Neuronal stem cell (in vitro differentiated cells): Measurements from ENCODE around the gene NR2F1.

Experiments used
- DNase-seq: peaks from one replicate; pipeline ENCODE4 v3.0.0-alpha.2; 2013; ENCODE audit warnings: low spot score
- H2AFZ ChIP-seq: one replicate; pipeline ENCODE4 v1.6.1; 2013; ENCODE audit warnings: mild to moderate bottlenecking, low read length, inconsistent platforms
- H2AK5ac ChIP-seq: 2 replicates; pipeline ENCODE4 v1.6.1; 2013; ENCODE audit warnings: low read depth, mild to moderate bottlenecking, inconsistent platforms, low read length, moderate library complexity, mixed read lengths
- H2BK120ac ChIP-seq: 2 replicates; pipeline ENCODE4 v1.6.1; 2013; ENCODE audit warnings: low read depth, mild to moderate bottlenecking, inconsistent platforms, low read length, moderate library complexity, mixed read lengths
- H2BK12ac ChIP-seq: one replicate; pipeline ENCODE4 v1.6.1; 2013; ENCODE audit warnings: low read length, inconsistent platforms
- H2BK15ac ChIP-seq: 2 replicates; pipeline ENCODE4 v1.6.1; 2013; ENCODE audit warnings: mild to moderate bottlenecking, low read length, inconsistent platforms, mixed read lengths
- H2BK5ac ChIP-seq: one replicate; pipeline ENCODE4 v1.6.1; 2013; ENCODE audit warnings: inconsistent platforms, mild to moderate bottlenecking, low read length, moderate library complexity
- H3K14ac ChIP-seq: one replicate; pipeline ENCODE4 v1.6.1; 2013; ENCODE audit warnings: low read length, inconsistent platforms
- H3K18ac ChIP-seq: 2 replicates; pipeline ENCODE4 v1.6.1; 2013; ENCODE audit warnings: low read length, inconsistent platforms
- H3K23ac ChIP-seq: 2 replicates; pipeline ENCODE4 v1.6.1; 2013; ENCODE audit warnings: low read depth, mild to moderate bottlenecking, mixed read lengths, low read length, inconsistent platforms; ENCODE audit not compliant: poor library complexity
- H3K27ac ChIP-seq: replicated peaks from 3 replicates; pipeline ENCODE4 v1.5.1; 2013; ENCODE audit warnings: low read length, inconsistent platforms
- H3K27me3 ChIP-seq, 3 experiments: 2 replicates each; pipeline ENCODE4 v1.6.1; 2013; ENCODE audit warnings: low read length in 3 of 3, mild to moderate bottlenecking in 2 of 3, inconsistent platforms in 1 of 3, low read depth in 1 of 3, mixed read lengths in 1 of 3, moderate library complexity in 1 of 3; ENCODE audit not compliant: control insufficient read depth in 3 of 3, insufficient read depth in 3 of 3
- H3K36me3 ChIP-seq, 2 donors: replicated peaks in 1 of 2; 2 replicates each; pipeline ENCODE4 v1.6.1; 2013; ENCODE audit warnings: low read length in 2 of 2; ENCODE audit not compliant: control insufficient read depth in 2 of 2, insufficient read depth in 2 of 2
- H3K4ac ChIP-seq: 2 replicates; pipeline ENCODE4 v1.6.1; 2013; ENCODE audit warnings: inconsistent platforms, mild to moderate bottlenecking, low read length, moderate library complexity
- H3K4me1 ChIP-seq, 2 donors: 1 replicate in 1 of 2; 2 replicates in 1 of 2; pipeline ENCODE4 v1.6.1; 2013; ENCODE audit warnings: low read length in 2 of 2, low read depth in 1 of 2; ENCODE audit not compliant: control insufficient read depth in 2 of 2, insufficient read depth in 1 of 2
- H3K4me2 ChIP-seq: one replicate; pipeline ENCODE4 v1.6.1; 2013; ENCODE audit warnings: mild to moderate bottlenecking, low read length, inconsistent platforms; ENCODE audit not compliant: insufficient read depth, poor library complexity, severe bottlenecking
- H3K4me3 ChIP-seq, 2 donors: 2 replicates each; pipeline ENCODE4 v1.5.1; 2013; ENCODE audit warnings: low read length in 2 of 2, mild to moderate bottlenecking in 2 of 2, inconsistent platforms in 1 of 2, moderate library complexity in 1 of 2
- H3K79me1 ChIP-seq: one replicate; pipeline ENCODE4 v1.6.1; 2013; ENCODE audit warnings: low read depth, mild to moderate bottlenecking, inconsistent platforms, low read length, moderate library complexity
- H3K9ac ChIP-seq: one replicate; pipeline ENCODE4 v1.6.1; 2013; ENCODE audit warnings: mild to moderate bottlenecking, low read depth, low read length, inconsistent platforms; ENCODE audit not compliant: poor library complexity
- H3K9me3 ChIP-seq, 2 donors: replicated peaks in 1 of 2; 2 replicates each; pipeline versions ENCODE3 to v1.6.1; 2013; ENCODE audit warnings: low read length in 2 of 2, mild to moderate bottlenecking in 2 of 2, inconsistent platforms in 1 of 2, low read depth in 1 of 2, mixed read lengths in 1 of 2, moderate library complexity in 1 of 2; ENCODE audit not compliant: control insufficient read depth in 2 of 2, insufficient read depth in 1 of 2
- H4K8ac ChIP-seq: one replicate; pipeline ENCODE4 v1.6.1; 2013; ENCODE audit warnings: low read depth, mild to moderate bottlenecking, inconsistent platforms, low read length, moderate library complexity
- H4K91ac ChIP-seq: one replicate; pipeline ENCODE4 v1.6.1; 2013; ENCODE audit warnings: low read length, low read depth, mild to moderate bottlenecking, inconsistent platforms; ENCODE audit not compliant: poor library complexity
- WGBS, 2 donors: extraction: QIAGEN DNeasy Blood & Tissue Kit; methylation state at CpG; one replicate each; pipeline ENCODE4 v1.1.7; 2013; ENCODE audit warnings: missing lambda C conversion rate in 2 of 2, mixed read lengths in 1 of 2; ENCODE audit not compliant: insufficient read length in 2 of 2, insufficient replicate concordance in 1 of 2; ENCODE audit errors: extremely low coverage in 2 of 2; 5-methylcytosine and 5-hydroxymethylcytosine counted together

Gene NR2F1

GRCh38 chr5:93637697-93638096, 54.7 kb downstream of the NR2F1 start:
- H4K8ac ChIP-seq = no peak overlapping the region
- WGBS, 2 donors = no CpG with 5 or more reads among the region's 2 CpGs
- no peak overlapping the region for H2BK5ac ChIP-seq
- peaks cover 0 to 7% of the 10 kb centered on the region in 2 donors for H3K9me3 ChIP-seq
- no peak overlapping the region for H3K4me2 ChIP-seq
- H2AK5ac ChIP-seq = no peak overlapping the region
- no peak overlapping the region for H2BK12ac ChIP-seq
- H3K18ac ChIP-seq = no peak overlapping the region
- H3K27me3 ChIP-seq = no peaks in the 10 kb centered on the region
- no peak overlapping the region for H3K23ac ChIP-seq
- H3K4me1 ChIP-seq = peaks cover 0 to 4% of the 10 kb centered on the region in 2 donors
- H3K4ac ChIP-seq = no peak overlapping the region
- H3K36me3 ChIP-seq = no peaks in the 10 kb centered on the region
- DNase-seq = no peak
- H3K9ac ChIP-seq = no peak overlapping the region
- no peaks in the 10 kb centered on the region for H3K79me1 ChIP-seq
- H3K4me3 ChIP-seq = no peak overlapping the region
- no peak overlapping the region for H4K91ac ChIP-seq
- no peak overlapping the region for H3K27ac ChIP-seq
- H2BK15ac ChIP-seq = no peak overlapping the region
- H3K14ac ChIP-seq = no peak overlapping the region
- no peak overlapping the region for H2AFZ ChIP-seq
- H2BK120ac ChIP-seq = no peak overlapping the region

DNA sequence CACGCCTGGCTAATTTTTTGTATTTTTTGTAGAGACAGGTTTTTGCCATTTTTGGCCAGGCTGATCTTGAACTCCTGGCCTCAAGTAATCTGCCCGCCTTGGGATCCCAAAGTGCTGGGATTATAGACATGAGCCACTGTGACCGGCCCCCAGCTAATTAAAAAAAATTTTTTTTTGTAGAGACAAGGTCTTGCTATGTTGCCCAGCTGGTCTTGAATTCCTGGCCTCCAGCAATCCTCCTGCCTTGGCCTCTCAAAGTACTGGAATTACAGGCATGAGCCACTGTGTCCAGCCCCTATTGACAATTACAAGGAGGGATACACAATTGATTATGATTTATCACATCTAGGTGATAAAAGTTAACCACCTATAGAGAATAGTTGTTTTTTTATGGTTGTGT, 59.5 kb downstream of the NR2F1 start:
- Histone ChIP-seq H3K79me1 (no peaks in the 10 kb centered on the region), H3K9me3 (no peaks in the 10 kb centered on the region), H3K27me3 (no peaks in the 10 kb centered on the region), H3K4me1 (peaks cover 0 to 4% of the 10 kb centered on the region in 2 donors), H2BK12ac (no peak overlapping the region), H4K8ac (no peak overlapping the region), H3K4me2 (no peak overlapping the region), H2AK5ac (no peak overlapping the region), H3K27ac (no peak overlapping the region), H2AFZ (no peak overlapping the region), H2BK15ac (no peak overlapping the region), H3K23ac (no peak overlapping the region), H3K9ac (no peak overlapping the region), H3K4ac (no peak overlapping the region), H3K14ac (no peak overlapping the region), H3K4me3 (no peak overlapping the region), H2BK5ac (no peak overlapping the region), H2BK120ac (no peak overlapping the region), H3K36me3 (no peaks in the 10 kb centered on the region), H3K18ac (no peak overlapping the region), H4K91ac (no peak overlapping the region)
- no peak for DNase-seq
- no CpG with 5 or more reads among the region's 3 CpGs for WGBS, 2 donors
